ENCODE data around the gene SUSD1.
A peak's percentile ranks its signal among the peaks of the same experiment; 100 is the strongest.
"Not testable (repeated sequence)": the region's sequence is repeated elsewhere in the genome, so short reads cannot be mapped to it uniquely, and the experiment has no call there.

Gene SUSD1

DNA sequence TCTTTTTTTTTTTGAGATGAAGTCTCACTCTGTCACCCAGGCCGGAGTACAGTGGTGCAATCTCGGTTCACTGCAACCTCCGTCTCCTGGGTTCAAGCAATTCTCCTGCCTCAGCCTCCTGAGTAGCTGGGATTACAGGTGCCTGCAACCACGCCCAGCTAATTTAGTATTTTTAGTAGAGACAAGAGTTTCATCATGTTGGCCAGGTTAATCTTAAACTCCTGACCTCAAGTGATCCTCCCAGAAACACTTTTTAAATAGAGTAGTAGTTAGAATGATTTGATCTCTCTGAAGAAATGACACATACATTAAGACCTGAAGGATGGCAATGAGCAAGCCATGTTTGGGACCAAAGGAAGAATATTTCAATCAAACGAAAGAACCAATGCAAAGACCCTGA, 46.7 kb downstream of the SUSD1 start:
- not testable (repeated sequence) for DNase-seq

DNA sequence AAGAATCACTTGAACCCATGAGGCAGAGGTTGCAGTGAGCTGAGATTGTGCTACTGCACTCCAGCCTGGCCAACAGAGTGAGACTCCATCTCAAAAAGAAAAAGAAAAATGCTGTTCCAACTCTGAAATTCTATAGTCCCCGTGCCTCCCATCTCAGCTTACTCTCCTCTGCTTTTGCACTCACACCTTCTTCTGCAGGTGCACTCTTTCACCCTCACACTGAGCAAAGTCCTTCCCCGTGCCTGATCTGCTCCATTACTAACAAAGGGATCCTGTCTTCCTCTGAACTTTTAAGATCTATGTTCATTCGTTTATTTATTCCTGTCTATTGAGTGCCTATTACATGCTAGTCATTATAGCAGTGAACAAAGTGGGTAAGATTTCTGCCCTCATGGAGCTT, 47.8 kb downstream of the SUSD1 start:
- DNase-seq = no peak

DNA sequence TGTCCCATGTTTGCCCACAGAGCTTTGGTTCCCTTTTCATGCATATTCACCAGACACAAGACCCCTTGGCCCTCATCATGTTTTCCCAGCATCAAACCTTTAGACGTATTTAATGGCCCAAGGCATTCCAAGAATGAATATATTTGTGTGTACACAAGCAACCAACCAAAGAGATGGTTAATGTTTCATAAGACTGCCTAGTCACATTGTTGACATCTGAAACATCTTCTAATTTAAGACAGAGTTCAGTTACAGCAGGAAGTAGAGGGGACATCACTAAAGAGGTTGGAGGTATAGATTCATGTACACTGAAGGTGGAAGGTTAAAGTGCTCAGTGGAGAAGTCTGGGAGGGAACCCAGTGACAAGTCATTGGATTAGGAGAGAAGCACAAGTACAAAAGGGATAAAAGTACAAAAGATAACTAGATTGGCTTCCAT, 49.1 kb downstream of the SUSD1 start:
- no peak for DNase-seq

DNA sequence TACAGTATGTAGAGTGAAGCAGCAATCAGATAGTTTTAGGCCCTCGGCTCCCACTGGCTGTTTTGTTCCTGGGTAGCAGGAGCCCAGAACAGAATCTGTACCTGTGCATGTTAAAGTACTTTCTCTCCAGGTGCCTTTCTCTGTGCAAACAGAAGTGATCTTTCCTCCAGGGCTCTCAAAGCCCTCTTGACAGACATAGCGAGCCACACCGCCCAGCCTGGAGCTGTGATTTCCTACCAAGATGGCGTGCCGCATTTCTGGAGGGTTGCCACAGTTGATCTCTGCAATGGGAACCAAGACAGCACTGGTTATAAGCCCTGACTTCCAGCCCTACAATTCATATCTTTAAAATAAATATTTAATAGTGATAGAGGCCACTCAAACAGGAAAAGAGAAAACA, 50.9 kb downstream of the SUSD1 start:
- no peak for DNase-seq

DNA sequence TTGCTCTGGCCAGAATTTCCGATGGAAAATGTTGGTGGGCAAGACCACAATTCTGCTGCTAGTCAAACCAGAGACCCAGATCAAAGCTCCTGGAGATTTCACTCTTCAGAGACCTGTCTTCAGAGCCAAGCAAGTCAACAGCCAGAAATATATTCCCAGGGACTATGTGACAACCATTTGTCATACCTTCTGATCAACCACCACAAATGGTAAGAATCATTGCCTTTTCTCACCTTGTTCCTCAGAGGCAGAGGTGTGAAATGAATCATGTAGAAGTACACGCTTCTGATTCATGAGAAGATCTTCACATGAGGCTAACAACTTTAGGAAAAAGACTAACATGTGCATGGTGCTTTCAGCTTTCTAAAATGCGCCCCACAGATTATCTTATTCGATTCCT, 53.5 kb downstream of the SUSD1 start:
- DNase-seq = no peak

DNA sequence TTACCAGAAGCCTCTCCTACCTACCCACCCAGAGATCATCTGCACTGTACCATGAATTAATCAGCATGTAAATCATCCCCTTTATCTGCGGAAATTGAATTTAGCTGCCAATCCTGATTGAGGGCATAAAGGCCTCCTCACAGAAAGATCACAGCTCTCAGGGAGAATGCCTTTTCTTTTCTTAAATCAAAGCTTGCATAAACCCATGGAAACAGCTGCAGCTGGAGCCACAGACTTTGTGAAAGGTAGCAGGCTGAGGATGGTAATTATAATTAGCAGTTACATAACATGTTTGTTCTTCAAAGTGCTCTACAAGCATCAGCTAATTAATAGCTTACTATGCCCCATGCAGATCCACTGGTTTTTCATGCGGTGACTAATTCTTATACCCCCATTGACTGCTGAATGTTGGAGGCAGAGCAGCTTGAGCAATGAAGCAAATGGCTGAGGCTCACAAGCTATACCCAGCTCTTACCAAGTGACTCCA, 54.6 kb downstream of the SUSD1 start:
- no peak for DNase-seq

DNA sequence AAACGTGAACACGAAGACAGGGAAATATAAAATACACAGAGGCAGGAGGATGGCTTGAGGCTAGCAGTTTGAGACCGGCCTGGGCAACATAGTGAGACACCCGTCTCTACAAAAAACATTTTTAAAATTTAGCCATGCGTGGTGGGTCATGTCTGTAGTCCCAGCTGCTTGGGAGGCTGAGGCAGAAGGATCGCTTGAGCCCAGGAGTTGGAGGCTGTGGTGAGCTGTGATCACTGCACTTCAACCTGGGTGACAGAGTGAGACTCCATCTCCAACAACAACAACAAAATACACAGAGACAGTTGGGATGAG, 55.1 kb downstream of the SUSD1 start:
- DNase-seq = no peak

DNA sequence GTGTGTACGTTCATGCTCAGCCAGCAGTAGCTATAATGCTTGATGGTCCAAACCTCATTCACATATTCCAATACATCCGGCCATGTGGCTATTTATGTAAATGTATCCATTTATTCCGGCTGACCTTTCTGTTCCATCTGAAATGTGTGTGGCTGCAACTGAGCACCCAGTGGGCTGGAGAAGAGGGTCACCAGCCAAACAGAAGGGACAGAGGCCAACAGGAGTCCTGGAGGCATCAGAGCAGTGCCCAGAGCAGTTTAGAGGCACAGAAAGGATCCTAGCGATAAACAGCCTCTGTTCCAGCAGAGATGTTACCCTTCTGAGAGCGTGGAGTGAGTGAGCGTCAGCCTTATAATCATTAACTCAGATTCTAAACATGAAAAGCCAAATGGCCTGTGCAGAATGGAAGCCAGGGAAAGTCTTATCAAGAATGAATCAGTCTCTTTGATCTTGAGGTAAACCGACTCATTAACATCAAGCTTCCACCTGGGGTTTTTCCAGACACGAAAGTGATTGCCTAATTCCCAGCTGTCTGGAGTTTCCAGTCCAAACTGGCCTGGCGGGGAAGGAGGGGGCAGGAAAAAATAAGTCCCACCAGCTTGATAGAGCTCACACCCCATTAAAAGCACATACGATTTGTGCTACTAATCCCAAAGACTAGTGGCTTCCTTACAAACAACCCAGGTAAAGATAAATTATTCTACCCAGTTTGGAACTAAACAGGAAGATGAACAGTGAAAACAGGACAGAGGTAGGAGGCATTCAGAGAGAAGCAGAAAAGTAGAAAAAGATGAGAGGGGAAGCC, 55.7 kb downstream of the SUSD1 start:
- DNase-seq = no peak

DNA sequence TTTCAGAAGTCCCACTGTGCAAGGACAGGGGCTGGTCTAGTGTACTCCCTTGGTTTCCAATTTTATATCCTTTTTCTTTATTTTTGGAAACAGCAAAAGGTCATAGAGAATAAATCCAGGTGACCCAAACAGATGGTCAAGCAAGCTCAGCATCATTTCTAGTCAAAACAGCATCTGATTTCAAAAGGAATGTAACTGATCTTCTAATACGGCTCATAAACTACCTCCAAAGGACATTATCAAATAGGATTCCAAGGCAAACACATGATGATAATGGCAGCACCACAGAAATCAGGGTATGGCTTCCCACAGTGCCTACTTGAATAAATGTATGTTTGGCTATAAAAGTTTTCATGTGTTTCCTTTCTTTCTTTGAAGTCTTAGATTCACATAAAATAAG, 57.1 kb downstream of the SUSD1 start:
- DNase-seq = no peak

DNA sequence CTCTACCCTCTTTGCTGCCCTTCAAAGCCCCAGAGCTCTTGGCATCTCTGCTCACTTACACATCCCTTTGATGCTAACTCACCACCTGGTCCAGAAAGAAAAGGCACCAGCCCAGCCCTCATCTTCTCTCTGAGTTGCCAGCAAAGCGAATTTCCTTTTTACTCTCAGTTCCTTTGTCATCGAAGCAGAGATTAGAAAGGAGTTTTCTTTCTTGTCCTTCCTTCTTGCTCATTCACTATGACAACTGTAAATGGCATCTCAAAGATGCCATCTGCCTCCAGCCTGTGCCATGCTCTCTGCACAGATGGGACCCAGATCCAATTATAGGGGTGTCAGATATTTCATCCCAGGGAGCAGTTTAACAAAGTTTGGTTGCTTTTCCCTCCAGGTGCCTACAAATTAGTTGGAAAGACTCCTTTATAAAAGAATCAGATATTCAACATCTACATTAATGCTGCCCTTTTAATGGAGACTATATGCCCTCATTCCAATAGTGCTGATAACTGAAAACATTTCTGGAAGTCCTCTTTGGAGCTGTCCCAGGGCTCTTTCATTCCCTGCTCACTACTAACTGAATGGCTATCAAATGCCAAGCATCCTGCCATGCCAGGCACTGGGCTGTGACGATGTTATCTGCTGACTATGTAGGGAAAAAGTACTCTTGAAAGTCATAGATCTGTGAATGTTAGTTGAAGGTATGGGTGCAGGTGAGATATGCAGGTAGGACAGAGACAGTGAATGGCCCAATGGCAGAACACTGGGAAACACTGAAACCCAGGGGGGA, 58.9 kb downstream of the SUSD1 start:
- DNase-seq = no peak

DNA sequence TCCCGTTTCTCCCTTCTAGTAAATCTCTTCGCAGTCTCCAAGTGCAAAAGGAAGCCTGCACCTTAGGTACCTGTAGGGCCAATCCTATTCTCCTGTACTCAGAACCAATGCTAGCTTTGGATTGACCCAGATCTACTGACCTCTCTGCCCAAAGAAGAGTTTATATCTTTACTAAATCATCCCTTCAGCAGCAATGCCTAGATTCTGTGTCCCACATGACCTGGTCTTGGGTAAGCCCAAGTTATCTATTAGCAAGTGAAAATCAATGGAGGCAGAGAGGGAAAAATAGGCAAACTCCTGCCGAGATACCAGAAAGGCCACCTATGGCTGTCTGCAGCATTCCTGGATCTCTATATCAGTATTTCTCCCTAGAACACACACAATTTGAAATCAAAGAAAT, 60.0 kb downstream of the SUSD1 start:
- no peak for DNase-seq

DNA sequence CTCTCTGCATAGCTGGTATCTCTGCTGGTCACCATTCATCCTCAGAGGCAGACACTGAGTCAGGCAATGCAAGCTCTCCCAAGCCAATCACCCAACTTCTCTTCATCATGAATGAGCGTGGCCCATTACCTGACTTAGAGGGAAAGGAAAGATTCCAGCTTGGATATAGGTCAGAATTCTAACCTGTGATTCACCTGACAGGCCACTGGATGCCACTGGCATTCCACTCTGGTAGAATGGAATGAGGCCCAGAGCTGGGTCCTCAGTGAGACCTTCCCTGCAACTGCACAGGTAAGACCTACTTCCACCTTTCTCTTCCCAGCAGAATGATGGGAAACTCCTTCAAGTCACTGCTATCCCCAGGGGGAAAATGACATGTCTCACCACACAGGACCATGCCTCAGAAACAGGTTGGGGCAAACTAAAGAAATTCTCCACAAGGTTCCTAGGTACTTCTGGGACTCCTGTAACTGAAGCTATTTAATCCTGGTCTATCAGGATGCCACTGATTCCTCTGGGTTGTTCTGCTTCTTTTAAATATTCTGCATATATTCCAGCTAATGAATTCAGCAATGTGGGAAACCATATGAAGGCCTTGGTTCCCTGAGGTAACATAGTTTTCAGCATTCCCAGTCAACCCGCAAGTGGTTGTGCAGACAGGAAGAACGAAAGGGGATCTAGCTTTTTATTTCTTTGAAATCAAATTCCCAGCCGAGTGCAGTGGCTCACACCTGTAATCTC, 62.0 kb downstream of the SUSD1 start:
- DNase-seq = no peak

DNA sequence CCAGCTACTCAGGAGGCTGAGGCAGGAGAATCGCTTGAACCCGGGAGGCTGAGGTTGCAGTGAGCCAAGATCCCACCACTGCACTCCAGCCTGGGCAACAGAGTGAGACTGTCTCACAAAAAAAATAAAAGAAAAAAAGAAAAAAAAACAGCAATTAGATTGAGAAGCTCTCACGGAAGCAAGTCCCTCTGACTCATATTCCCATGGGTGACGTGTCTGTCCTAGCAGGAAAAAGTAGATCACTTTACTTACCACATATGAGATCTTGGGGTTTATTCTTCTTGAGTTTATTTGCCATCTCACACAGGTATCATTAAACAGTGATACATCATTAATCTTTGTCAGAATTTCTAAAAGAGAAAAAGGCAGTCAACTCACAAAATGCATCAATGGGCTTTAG, 62.6 kb downstream of the SUSD1 start:
- no peak for DNase-seq

DNA sequence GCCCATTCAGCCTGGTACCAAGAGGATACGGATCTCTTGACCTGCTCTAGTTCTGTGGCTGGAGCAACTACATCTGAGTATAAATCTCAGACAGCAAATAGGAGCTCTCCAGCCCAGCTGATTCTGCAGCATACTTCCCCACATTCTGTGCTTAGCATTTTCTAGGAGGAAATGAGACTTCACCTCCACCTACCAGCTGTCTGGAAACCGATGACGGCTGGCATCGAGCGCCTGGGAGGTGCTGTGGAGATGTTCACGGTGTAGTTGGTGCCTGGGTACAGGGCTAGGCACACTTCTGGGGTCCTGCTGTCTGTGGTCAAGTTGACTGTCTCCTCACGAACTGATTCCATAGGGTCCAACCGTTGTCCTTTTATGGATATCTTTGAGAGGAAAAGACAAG, 63.6 kb downstream of the SUSD1 start:
- DNase-seq = no peak

DNA sequence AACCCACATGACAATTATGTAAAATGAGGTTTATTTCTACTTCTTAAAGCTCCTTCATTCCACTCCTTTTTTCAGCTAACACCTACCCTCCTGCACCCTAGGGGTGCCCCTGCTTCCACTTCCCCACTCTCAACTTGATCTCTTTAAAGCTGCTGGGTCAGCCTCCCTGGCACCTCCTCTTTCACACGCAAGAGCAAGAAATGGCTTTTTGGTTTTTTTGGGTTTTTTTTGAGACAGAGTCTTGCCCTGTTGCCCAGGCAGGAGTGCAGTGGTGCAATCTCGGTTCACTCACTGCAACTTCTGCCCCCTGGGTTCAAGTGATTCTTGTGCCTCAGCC, 64.4 kb downstream of the SUSD1 start:
- DNase-seq = no peak

DNA sequence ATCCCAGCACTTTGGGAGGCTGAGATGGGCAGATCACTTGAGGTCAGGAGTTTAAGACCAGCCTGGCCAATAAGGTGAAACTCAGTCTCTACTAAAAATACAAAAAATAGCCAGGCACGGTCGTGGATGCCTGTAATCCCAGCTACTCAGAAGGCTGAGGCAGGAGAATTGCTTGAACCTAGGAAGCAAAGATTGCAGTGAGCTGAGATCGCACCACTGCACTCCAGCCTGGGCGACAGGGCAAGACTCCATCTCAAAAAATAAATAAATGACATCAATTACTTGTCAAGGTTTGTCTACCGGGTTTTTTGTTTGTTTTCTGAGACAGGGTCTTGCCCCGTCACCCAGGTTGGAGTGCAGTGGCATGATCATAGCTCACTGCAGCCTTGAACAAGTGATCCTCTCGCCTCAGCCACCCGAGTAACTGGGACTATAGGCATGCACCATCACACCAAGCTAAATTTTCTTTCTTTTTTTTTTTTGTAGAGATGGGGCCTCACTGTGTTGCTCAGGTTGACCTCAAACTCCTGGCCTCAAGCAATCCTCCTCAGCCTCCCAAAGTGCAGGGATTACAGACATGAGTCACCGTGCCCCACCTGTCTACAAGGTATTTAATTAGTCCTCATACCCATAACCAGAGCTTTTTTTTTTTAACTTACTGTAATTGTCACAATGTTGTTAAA, 64.9 kb downstream of the SUSD1 start:
- DNase-seq = no peak

DNA sequence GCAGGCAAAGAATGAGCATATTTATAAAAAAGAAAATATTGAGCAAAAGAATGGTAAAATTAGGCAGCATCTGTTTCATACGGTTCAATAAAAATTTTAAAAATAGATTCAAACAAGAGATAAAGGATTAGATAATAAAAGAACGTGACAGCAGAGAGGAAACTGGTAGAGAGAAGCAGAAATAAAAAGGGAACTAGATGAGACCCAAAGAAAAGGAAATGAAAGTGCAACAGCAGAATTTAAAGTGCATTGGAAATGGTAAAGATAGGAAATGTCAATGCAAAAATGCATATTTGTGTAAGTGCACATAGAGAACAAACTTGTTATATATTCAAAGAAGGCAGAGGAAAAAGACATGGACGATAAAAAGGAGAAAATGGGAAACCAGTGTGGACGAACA, 70.2 kb downstream of the SUSD1 start:
- DNase-seq = no peak

DNA sequence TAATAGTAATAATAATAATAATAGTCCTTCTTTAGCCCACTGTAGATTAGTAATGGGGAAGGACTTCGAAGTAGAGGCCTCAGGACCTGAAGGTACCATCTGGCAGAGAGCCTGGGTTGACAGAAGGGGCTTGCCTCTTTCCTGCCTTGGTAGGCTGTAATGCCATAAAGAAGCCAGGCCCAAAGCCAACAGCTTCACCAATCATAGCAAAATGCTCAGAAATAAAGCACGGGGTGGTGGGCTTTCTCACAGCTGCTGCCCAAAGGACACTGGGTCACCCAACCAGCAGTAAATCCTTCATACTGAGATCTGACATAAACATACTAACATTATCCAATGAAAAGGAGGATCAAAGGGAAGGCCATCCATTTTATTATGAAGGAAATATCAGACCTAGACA, 70.7 kb downstream of the SUSD1 start:
- no peak for DNase-seq

DNA sequence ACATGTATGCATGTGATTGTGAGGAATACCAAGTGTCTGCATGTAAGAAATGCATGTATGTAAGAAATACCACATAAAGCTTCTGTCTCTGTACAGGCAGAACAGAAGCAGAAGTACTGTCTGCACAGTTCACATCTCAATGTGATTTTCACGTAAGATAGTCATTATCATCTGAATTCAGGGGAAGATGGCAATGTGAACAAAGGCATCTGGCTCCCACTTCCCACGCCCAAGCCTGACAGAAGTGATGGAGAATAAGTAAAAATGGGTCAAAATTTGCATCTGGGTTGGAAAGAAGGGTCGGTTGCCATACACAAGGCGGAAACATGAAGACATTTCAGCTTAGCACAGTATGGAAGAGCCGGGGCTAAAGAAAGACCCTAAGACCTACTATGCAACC, 71.7 kb downstream of the SUSD1 start:
- DNase-seq = no peak

DNA sequence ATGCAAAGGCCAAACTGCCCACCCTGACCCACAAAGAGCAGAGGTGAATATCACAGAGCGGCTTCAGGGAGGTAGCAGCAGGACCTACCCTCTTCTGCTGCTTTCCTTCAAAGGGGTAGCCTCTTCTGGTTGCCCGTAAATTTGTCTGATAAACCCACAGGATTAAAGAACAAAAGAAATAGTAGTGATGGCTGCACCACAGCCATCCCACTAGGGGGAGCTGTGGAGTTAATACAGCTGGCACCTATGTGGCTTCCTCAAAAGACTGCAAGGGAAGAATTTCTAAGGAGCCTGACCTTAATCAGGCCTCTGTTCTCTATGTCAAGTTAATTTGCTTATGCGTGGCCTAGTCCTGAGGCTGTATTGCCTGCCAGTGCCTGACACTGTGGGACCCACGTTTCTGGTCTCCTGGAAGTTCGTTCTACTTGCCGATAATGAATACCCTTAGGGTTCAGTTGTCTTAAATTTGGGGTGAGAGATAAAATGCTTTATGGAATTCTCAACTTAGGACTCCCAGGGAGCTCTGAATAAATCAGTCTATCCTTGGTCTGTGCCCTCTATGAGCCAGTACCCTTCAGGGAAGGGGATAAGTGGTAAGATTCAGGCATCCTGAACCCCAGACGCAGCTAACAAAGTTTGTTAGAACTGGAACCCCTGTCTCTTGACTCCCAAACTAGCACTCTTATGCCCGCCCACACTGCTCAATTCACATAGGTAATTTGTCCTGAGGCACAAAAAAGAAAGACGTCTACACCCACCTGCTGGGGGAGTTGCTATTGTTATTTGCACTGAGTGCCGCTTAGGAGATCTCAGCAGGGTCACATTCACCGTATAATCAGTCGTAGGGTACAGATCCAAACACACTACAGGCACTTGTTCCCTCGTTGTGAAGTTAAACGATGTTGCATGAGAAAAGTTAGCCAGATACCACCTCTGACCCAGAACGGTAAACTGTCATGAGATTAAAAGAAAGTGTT, 77.1 kb downstream of the SUSD1 start:
- peak; percentile 66 for DNase-seq

DNA sequence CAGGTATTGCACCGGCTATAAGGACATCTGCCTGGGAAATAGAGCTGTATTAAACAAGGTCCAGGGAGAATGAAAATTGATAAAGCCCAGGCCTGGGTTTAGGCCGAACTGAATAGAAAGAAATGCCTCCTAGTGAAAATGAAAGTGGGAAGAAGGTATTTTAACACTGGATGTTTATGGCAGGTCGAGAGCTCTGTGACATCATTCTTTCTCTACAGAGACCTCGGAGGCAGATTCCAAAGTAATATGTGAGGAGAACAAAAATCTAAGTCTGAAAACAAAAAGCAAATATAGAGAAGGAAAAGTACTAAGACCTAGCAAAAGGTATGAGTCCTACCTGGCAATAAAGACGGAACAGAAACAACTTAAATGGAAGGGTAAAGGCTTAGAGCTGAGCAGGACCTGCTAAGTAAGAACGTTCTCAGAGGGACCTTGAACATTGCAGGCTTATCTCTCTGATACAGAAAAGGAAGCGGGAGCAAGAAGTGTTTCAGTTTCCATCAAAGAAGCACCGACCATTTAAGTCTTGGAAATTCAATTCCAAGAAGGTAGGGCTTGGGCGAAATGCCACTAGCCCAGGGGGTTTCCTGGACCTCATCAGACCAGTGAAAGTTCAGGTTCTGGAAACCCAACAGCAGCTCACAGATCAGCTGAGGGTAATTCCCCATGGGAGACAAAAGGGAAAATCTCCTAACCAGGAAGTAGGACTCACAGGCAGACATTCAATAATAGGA, 80.0 kb downstream of the SUSD1 start:
- no peak for DNase-seq
